ENCODE data around the gene SMAD1. TPM values are rescaled to one million over a fixed set of nuclear protein-coding genes. Genes with fewer than 3 reads are reported as not detected.
A peak's percentile ranks its signal among the peaks of the same experiment; 100 is the strongest.

The SMAD1 gene
- total RNA-seq, 1 donor from 2014 or later, result 26.3 TPM

GRCh38 chr4:145482209-145483037 is 770 bp downstream of the SMAD1 start:
- H3K27me3 Mint-ChIP-seq, result no peaks in the 10 kb centered on the region
- TF ChIP-seq, protein P1, sequence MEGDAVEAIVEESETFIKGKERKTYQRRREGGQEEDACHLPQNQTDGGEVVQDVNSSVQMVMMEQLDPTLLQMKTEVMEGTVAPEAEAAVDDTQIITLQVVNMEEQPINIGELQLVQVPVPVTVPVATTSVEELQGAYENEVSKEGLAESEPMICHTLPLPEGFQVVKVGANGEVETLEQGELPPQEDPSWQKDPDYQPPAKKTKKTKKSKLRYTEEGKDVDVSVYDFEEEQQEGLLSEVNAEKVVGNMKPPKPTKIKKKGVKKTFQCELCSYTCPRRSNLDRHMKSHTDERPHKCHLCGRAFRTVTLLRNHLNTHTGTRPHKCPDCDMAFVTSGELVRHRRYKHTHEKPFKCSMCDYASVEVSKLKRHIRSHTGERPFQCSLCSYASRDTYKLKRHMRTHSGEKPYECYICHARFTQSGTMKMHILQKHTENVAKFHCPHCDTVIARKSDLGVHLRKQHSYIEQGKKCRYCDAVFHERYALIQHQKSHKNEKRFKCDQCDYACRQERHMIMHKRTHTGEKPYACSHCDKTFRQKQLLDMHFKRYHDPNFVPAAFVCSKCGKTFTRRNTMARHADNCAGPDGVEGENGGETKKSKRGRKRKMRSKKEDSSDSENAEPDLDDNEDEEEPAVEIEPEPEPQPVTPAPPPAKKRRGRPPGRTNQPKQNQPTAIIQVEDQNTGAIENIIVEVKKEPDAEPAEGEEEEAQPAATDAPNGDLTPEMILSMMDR (IDR thresholded peaks at IDR 0.05; ENCODE audit: unreplicated experiment), result peak; percentile 16
- H3K27ac Mint-ChIP-seq, result no peak overlapping the region

DNA sequence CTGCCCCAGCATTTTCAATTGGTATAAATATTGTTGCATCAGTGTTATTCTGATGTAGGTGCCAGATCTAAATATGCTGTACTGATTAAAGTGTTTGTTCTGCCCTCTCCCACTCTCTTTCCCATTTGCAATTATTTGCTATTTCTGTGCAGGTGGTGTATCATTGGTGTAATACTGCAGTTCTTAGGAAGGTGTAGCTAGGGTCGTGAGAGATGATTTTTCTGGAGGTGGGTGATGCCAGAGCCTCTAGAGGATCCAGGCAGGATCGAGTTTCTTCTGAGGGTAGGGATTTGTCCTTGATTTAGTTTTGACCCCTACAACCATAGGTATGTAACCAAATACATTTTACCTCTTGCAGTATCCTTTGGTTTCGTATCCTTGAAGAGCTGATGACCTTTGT is 1.9 kb downstream of the SMAD1 start:
- TF ChIP-seq, protein P1 (IDR thresholded peaks at IDR 0.05; ENCODE audit: unreplicated experiment), result no peak
- H3K9me3 Mint-ChIP-seq (ENCODE audit: low read depth), result no peaks in the 10 kb centered on the region
- H3K4me1 Mint-ChIP-seq (ENCODE audit: low read depth), result peaks cover 22% of the 10 kb centered on the region
- H3K36me3 Mint-ChIP-seq (ENCODE audit: insufficient read depth), result peaks cover 1% of the 10 kb centered on the region
- H3K4me3 Mint-ChIP-seq (ENCODE audit: low read depth), result no peak overlapping the region
- no peak overlapping the region for H3K27ac Mint-ChIP-seq
- no peak for DNase-seq (ENCODE audit: low spot score, unreplicated experiment)
- no peaks in the 10 kb centered on the region for H3K27me3 Mint-ChIP-seq

More at GRCh38 chr4:145482209-145483037, 770 bp downstream of the SMAD1 start:
- peaks cover 20% of the 10 kb centered on the region for H3K4me1 Mint-ChIP-seq (ENCODE audit: low read depth)
- H3K4me3 Mint-ChIP-seq (ENCODE audit: low read depth), result no peak overlapping the region
- DNase-seq (ENCODE audit: low spot score, unreplicated experiment), result peak; percentile 40
- peaks cover 1% of the 10 kb centered on the region for H3K36me3 Mint-ChIP-seq (ENCODE audit: insufficient read depth)
- H3K9me3 Mint-ChIP-seq (ENCODE audit: low read depth), result no peaks in the 10 kb centered on the region

DNA sequence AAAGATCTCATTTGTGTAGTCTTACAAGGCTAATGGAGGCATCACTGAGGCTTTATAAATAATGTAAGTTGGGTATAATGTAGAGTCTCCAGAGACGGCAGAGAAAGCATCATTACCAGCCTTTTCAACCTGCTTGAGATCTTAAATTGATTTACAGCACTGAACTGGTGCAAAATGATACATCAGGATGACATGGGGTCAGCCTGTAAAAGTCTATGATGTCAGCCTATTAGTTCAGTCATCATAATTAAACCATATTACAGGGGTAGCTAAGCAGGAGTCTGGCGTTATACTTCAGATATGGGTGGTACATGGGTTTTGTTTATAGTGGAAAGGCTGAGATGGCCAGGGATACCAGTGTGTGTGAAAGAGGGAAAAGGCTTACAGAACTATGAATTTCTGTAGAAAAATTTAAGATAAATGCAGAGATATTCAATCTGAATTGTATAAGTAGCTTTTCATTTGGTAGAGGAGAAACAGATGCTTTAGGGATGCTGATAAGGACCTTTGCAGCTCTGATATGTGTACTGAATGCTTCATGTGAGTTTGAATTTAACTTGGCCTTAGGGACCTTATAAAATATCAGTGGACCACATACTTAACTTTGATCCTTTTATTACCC is 2.7 kb downstream of the SMAD1 start:
- TF ChIP-seq, protein P1 (IDR thresholded peaks at IDR 0.05; ENCODE audit: unreplicated experiment), result no peak
- Mint-ChIP-seq H3K9me3 (ENCODE audit: low read depth) (no peaks in the 10 kb centered on the region), H3K4me3 (ENCODE audit: low read depth) (no peak overlapping the region), H3K4me1 (ENCODE audit: low read depth) (peaks cover 22% of the 10 kb centered on the region), H3K36me3 (ENCODE audit: insufficient read depth) (peaks cover 1% of the 10 kb centered on the region), H3K27ac (no peak overlapping the region), H3K27me3 (no peaks in the 10 kb centered on the region)
- no peak for DNase-seq (ENCODE audit: low spot score, unreplicated experiment)

- TF ChIP-seq, protein P1 (IDR thresholded peaks at IDR 0.05; ENCODE audit: unreplicated experiment), result no peak
- H3K4me1 Mint-ChIP-seq (ENCODE audit: low read depth), result peaks cover 22% of the 10 kb centered on the region
- no peak for DNase-seq (ENCODE audit: low spot score, unreplicated experiment)
- H3K4me3 Mint-ChIP-seq (ENCODE audit: low read depth), result no peak overlapping the region
- no peaks in the 10 kb centered on the region for H3K27me3 Mint-ChIP-seq
- H3K9me3 Mint-ChIP-seq (ENCODE audit: low read depth), result no peaks in the 10 kb centered on the region
- peaks cover 1% of the 10 kb centered on the region for H3K36me3 Mint-ChIP-seq (ENCODE audit: insufficient read depth)
- no peak overlapping the region for H3K27ac Mint-ChIP-seq
These were observed 3.5 kb downstream of the SMAD1 start for GRCh38 chr4:145485120-145485519.

- no peaks in the 10 kb centered on the region for H3K36me3 Mint-ChIP-seq (ENCODE audit: insufficient read depth)
- H3K27ac Mint-ChIP-seq, result no peak overlapping the region
- H3K4me1 Mint-ChIP-seq (ENCODE audit: low read depth), result peaks cover 13% of the 10 kb centered on the region
- no peak for DNase-seq (ENCODE audit: low spot score, unreplicated experiment)
- no peaks in the 10 kb centered on the region for H3K9me3 Mint-ChIP-seq (ENCODE audit: low read depth)
- H3K27me3 Mint-ChIP-seq, result no peaks in the 10 kb centered on the region
- TF ChIP-seq, protein P1 (IDR thresholded peaks at IDR 0.05; ENCODE audit: unreplicated experiment), result no peak
- no peak overlapping the region for H3K4me3 Mint-ChIP-seq (ENCODE audit: low read depth)
These were observed 5.0 kb downstream of the SMAD1 start for GRCh38 chr4:145486603-145487002.

All from progenitor cell of endocrine pancreas (in vitro differentiated cells).